Prostate gland (tissue), 2 donors: ENCODE results near the gene WBP4.

Experiments
- CTCF ChIP-seq, 4 experiments: fragments of 200-600 bp in 2 of 4; fragments of 450-650 bp in 2 of 4; sonication (generic) in 2 of 4; IDR thresholded peaks; 1 replicate in 3 of 4; 2 replicates in 1 of 4; pipeline ENCODE4 v1.5.1; 2016 to 2019; ENCODE audit warnings: antibody characterized with exemption in 4 of 4, mild to moderate bottlenecking in 2 of 4, moderate library complexity in 2 of 4
- POLR2A ChIP-seq: fragments of 450-650 bp; IDR thresholded peaks from one replicate; pipeline ENCODE4 v1.6.1; 2016; ENCODE audit warnings: antibody characterized with exemption, mild to moderate bottlenecking

- no peak for TF ChIP-seq CTCF (IDR thresholded peaks at IDR 0.05)
- TF ChIP-seq POLR2A: no peak
Measured at GRCh38 chr13:41117869-41118268, 56.6 kb downstream of the WBP4 start.
